Left ventricle myocardium inferior (tissue), 1 donor: Measurements from ENCODE around the gene C5orf52. TPM values are rescaled to one million over a fixed set of nuclear protein-coding genes. Genes with fewer than 3 reads are reported as not detected.

Experiments
- DNase-seq: peaks from one replicate; pipeline ENCODE4 v3.0.0-alpha.2; 2020
- H3K27ac ChIP-seq: fragments of 200-600 bp; replicated peaks from 2 replicates; pipeline ENCODE4 v1.8.0; 2021
- H3K27me3 ChIP-seq: fragments of 200-600 bp; 2 replicates; pipeline ENCODE4 v1.8.0; 2021; ENCODE audit warnings: low read depth
- H3K36me3 ChIP-seq: fragments of 200-600 bp; 2 replicates; pipeline ENCODE4 v1.8.0; 2021
- H3K4me1 ChIP-seq: fragments of 200-600 bp; 2 replicates; pipeline ENCODE4 v1.8.0; 2021
- H3K4me3 ChIP-seq: fragments of 200-600 bp; 2 replicates; pipeline ENCODE4 v1.8.0; 2021; ENCODE audit warnings: mild to moderate bottlenecking, moderate library complexity
- H3K9me3 ChIP-seq: fragments of 200-600 bp; replicated peaks from 2 replicates; pipeline ENCODE4 v1.8.0; 2021
- CTCF ChIP-seq: fragments of 200-600 bp; IDR thresholded peaks from 2 replicates; pipeline ENCODE4 v1.8.0; 2021; ENCODE audit warnings: antibody characterized with exemption, mild to moderate bottlenecking, borderline replicate concordance
- intact Hi-C: fragments of 100-400 bp; cut with micrococcal nuclease; formaldehyde crosslinking; loops from one replicate; pipeline ENCODE4 v1.11.0; 2022
- total RNA-seq: library from RNA; stranded (reverse); fragmentation: NEBNext Ultra II Directional; extraction: Animal tissue kit (Norgen Biotek cat#: 25700); gene quantifications from one replicate; pipeline ENCODE4 v1.2.1, GENCODE V29; 2021
- donor health status: DM: no; HTN: yes; CAD: no; lungs with severe emphysema.

C5orf52 gene
- total RNA-seq, 1 donor from 2014 or later, result not detected

GRCh38 chr5:157709346-157709745 lies 38.0 kb downstream of the C5orf52 start:
- DNase-seq, result no peak
- no peak overlapping the region for H3K4me3 ChIP-seq
- TF ChIP-seq CTCF, result no peak
- H3K27me3 ChIP-seq, result no peaks in the 10 kb centered on the region
- no peaks in the 10 kb centered on the region for H3K36me3 ChIP-seq
- no peaks in the 10 kb centered on the region for H3K4me1 ChIP-seq
- intact Hi-C loops, result no loop called here
- H3K27ac ChIP-seq, result no peak overlapping the region
- no peaks in the 10 kb centered on the region for H3K9me3 ChIP-seq

DNA sequence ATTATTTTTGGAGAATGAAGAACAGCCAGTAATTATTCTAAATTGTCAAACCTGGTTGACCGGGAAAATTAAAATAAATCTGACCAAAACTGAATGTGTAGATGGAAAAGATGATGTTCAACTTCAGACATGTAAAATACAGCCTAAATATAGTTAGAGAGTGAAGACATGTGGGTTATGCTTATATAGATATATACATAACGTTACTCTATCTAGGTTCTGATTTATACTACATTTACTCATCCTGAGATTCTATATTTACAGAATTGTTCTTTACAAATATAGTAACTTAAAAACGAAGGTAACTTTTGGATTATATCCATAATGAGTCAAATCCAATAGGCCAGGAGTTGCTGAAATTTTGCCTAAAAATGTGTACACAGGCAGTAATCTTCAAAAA lies 39.1 kb downstream of the C5orf52 start:
- H3K36me3 ChIP-seq, result no peaks in the 10 kb centered on the region
- no peak overlapping the region for H3K4me3 ChIP-seq
- H3K27ac ChIP-seq, result no peak overlapping the region
- no peaks in the 10 kb centered on the region for H3K9me3 ChIP-seq
- intact Hi-C loops, result no loop called here
- DNase-seq, result no peak
- H3K27me3 ChIP-seq, result no peaks in the 10 kb centered on the region
- no peaks in the 10 kb centered on the region for H3K4me1 ChIP-seq
- no peak for TF ChIP-seq CTCF

DNA sequence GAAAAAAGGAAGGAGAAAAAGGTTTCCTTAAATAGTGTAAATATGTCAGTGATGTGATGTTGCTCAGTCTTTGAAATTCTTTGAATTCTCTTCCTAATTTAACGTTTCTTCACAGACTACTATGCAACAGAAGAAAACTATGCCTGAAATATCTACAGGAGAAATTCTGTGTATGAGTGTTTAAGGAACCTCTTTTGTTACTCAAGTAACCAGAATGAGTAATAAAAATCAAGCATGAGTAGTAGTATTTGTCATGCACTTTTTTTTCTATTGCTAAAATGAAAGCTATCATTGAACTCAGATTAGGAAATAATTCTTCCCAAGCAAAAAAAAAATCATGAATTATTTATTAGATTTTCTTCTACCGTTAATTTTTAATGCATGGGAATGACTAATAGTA lies 39.5 kb downstream of the C5orf52 start:
- no peak for DNase-seq
- H3K4me1 ChIP-seq, result no peaks in the 10 kb centered on the region
- H3K9me3 ChIP-seq, result no peaks in the 10 kb centered on the region
- TF ChIP-seq CTCF, result no peak
- H3K36me3 ChIP-seq, result no peaks in the 10 kb centered on the region
- no peaks in the 10 kb centered on the region for H3K27me3 ChIP-seq
- no peak overlapping the region for H3K4me3 ChIP-seq
- H3K27ac ChIP-seq, result no peak overlapping the region
- intact Hi-C loops, result no loop called here

- no peak for TF ChIP-seq CTCF
- intact Hi-C loops, result no loop called here
- H3K36me3 ChIP-seq, result no peaks in the 10 kb centered on the region
- no peaks in the 10 kb centered on the region for H3K9me3 ChIP-seq
- peaks cover 8% of the 10 kb centered on the region for H3K4me1 ChIP-seq
- H3K27me3 ChIP-seq, result no peaks in the 10 kb centered on the region
- no peak overlapping the region for H3K4me3 ChIP-seq
- no peak for DNase-seq
- H3K27ac ChIP-seq, result no peak overlapping the region
Measured at GRCh38 chr5:157713830-157714595, 42.7 kb downstream of the C5orf52 start.

GRCh38 chr5:157714596-157714864 lies 43.2 kb downstream of the C5orf52 start:
- no peak for DNase-seq
- intact Hi-C loops, result no loop called here
- no peak for TF ChIP-seq CTCF
- no peaks in the 10 kb centered on the region for H3K27me3 ChIP-seq
- H3K9me3 ChIP-seq, result no peaks in the 10 kb centered on the region
- H3K4me1 ChIP-seq, result peaks cover 8% of the 10 kb centered on the region
- no peaks in the 10 kb centered on the region for H3K36me3 ChIP-seq
- H3K4me3 ChIP-seq, result no peak overlapping the region
- H3K27ac ChIP-seq, result no peak overlapping the region

DNA sequence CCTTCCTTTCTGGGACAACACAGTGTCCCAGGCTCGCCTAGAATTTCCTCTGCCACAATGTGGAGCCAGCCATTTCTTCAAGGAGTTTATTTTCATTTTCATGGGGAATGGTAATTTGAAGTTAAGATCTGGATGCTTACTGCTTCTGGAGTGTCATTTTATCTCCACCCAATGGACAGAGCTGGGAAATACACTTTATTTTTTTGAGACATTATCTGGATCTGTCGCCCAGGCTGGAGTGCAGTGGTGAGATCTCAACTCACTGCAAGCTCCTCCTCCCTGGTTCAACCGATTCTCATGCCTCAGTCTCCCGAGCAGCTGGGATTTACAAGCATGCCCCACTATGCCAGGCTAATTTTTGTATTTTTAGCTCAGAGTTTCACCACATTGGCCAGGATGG lies 47.2 kb downstream of the C5orf52 start:
- Histone ChIP-seq H3K27me3 (no peaks in the 10 kb centered on the region), H3K27ac (peak overlapping the region; percentile 22), H3K4me3 (no peak overlapping the region), H3K9me3 (peaks cover 3% of the 10 kb centered on the region), H3K36me3 (no peaks in the 10 kb centered on the region), H3K4me1 (peaks cover 8% of the 10 kb centered on the region)
- no peak for DNase-seq
- peak; percentile 74 for TF ChIP-seq CTCF
- intact Hi-C loops, result loop anchor here (2.0 kb wide), 1 partner anchor 286 kb away; no protein-coding TSS in a partner anchor
